B cell (primary cell): Measurements from ENCODE around the gene NATD1. TPM values are rescaled to one million over a fixed set of nuclear protein-coding genes. Genes with fewer than 3 reads are reported as not detected.
A peak's percentile ranks its signal among the peaks of the same experiment; 100 is the strongest.

Source experiments
- ATAC-seq: fragments of 200-7000 bp; cut with Tn5 transposase; one replicate; pipeline ENCODE4 v1.10.0; 2021; ENCODE audit warnings: low read depth, mild to moderate bottlenecking, moderate number of reproducible peaks, moderate library complexity
- CTCF ChIA-PET: fragments of 350-600 bp; sonication (Branson Sonifier 250); formaldehyde crosslinking; loops from one replicate; lab custom pipeline; 2021; ENCODE audit warnings: antibody characterized with exemption, inconsistent platforms; lab: Charles Lee
- POLR2A ChIA-PET: fragments of 350-600 bp; sonication (Branson Sonifier 250); formaldehyde crosslinking; loops from one replicate; lab custom pipeline; 2021; ENCODE audit warnings: antibody characterized with exemption; lab: Charles Lee
- DNase-seq: peaks from one replicate; pipeline ENCODE4 v3.0.0; 2013
- H2AFZ ChIP-seq: 2 replicates; pipeline ENCODE4 v1.6.1; 2012; ENCODE audit warnings: mild to moderate bottlenecking, low read depth, low read length; ENCODE audit not compliant: insufficient read depth, poor library complexity, severe bottlenecking
- H3K27ac ChIP-seq, 2 donors: 1 replicate in 1 of 2; 2 replicates in 1 of 2; pipeline ENCODE4 v1.5.1; 2012 to 2013; ENCODE audit warnings: low read length in 2 of 2, mild to moderate bottlenecking in 2 of 2, moderate library complexity in 1 of 2
- H3K27me3 ChIP-seq, 4 experiments: fragments of 200-600 bp in 1 of 4; sonication (generic) in 1 of 4; replicated peaks in 1 of 4; 1 replicate in 2 of 4; 2 replicates in 2 of 4; pipeline versions ENCODE4 v1.6.1 to v1.7.0; 2013 to 2016; ENCODE audit warnings: low read length in 3 of 4, mild to moderate bottlenecking in 2 of 4, mixed read lengths in 1 of 4, moderate library complexity in 1 of 4; ENCODE audit not compliant: insufficient read depth in 4 of 4, control insufficient read depth in 3 of 4; ENCODE audit errors: control extremely low read depth in 1 of 4
- H3K36me3 ChIP-seq, 2 experiments: replicated peaks in 1 of 2; 1 replicate in 1 of 2; 2 replicates in 1 of 2; pipeline versions ENCODE4 v1.6.1 to v1.7.1; 2013; ENCODE audit warnings: low read length in 1 of 2; ENCODE audit not compliant: insufficient read depth in 2 of 2, control insufficient read depth in 1 of 2; ENCODE audit errors: control extremely low read depth in 1 of 2, extremely low read depth in 1 of 2
- H3K4me1 ChIP-seq, 2 donors: fragments of 200-600 bp in 1 of 2; sonication (generic) in 1 of 2; 1 replicate in 1 of 2; 2 replicates in 1 of 2; pipeline versions ENCODE4 v1.5.1 to v1.6.1; 2013 to 2017; ENCODE audit warnings: low read length in 2 of 2; ENCODE audit not compliant: control insufficient read depth in 2 of 2, insufficient read depth in 2 of 2
- H3K4me2 ChIP-seq: replicated peaks from 2 replicates; pipeline ENCODE3; 2012; ENCODE audit warnings: mild to moderate bottlenecking, low read depth, low read length; ENCODE audit not compliant: poor library complexity, severe bottlenecking
- H3K4me3 ChIP-seq, 5 experiments: fragments of 200-600 bp in 1 of 5; sonication (generic) in 1 of 5; 1 replicate in 3 of 5; 2 replicates in 2 of 5; pipeline versions ENCODE4 v1.5.1 to v1.7.0; 2011 to 2016; ENCODE audit warnings: low read length in 4 of 5, mild to moderate bottlenecking in 4 of 5, low read depth in 2 of 5, control low read depth in 1 of 5, moderate library complexity in 1 of 5; ENCODE audit not compliant: insufficient read depth in 1 of 5; ENCODE audit errors: control extremely low read depth in 1 of 5, extremely low read depth in 1 of 5
- H3K79me2 ChIP-seq: fragments of 200-600 bp; sonication (generic); one replicate; pipeline ENCODE4 v1.6.0; 2016; ENCODE audit warnings: low read length; ENCODE audit not compliant: control insufficient read depth, insufficient read depth
- H3K9ac ChIP-seq: fragments of 200-600 bp; sonication (generic); 2 replicates; pipeline ENCODE4 v1.6.1; 2017; ENCODE audit warnings: mild to moderate bottlenecking, low read length, moderate library complexity
- H3K9me3 ChIP-seq, 3 donors: one replicate each; pipeline versions ENCODE4 v1.6.1 to v1.7.1; 2013; ENCODE audit warnings: low read length in 2 of 3; ENCODE audit not compliant: control insufficient read depth in 2 of 3, insufficient read depth in 1 of 3; ENCODE audit errors: control extremely low read depth in 1 of 3
- H4K20me1 ChIP-seq: 2 replicates; pipeline ENCODE4 v1.6.0; 2012; ENCODE audit warnings: mild to moderate bottlenecking, low read length; ENCODE audit not compliant: insufficient read depth, control insufficient read depth, poor library complexity, severe bottlenecking
- H3K27ac Mint-ChIP-seq: one replicate; pipeline ENCODE4 v1.8.0; 2021; ENCODE audit warnings: mixed read lengths
- H3K27me3 Mint-ChIP-seq: one replicate; pipeline ENCODE4 v1.8.0; 2021; ENCODE audit warnings: mixed read lengths
- H3K4me1 Mint-ChIP-seq: one replicate; pipeline ENCODE4 v1.8.0; 2021; ENCODE audit warnings: mixed read lengths
- H3K4me3 Mint-ChIP-seq: one replicate; pipeline ENCODE4 v1.8.0; 2021; ENCODE audit warnings: mixed read lengths
- H3K9me3 Mint-ChIP-seq: one replicate; pipeline ENCODE4 v1.8.0; 2022; ENCODE audit warnings: mixed read lengths; ENCODE audit not compliant: insufficient read depth
- CTCF ChIP-seq: fragments of 200-600 bp; IDR thresholded peaks from one replicate; pipeline ENCODE4 v1.8.0; 2022; ENCODE audit warnings: antibody characterized with exemption, mild to moderate bottlenecking
- EZH2 ChIP-seq: IDR thresholded peaks from 2 replicates; pipeline ENCODE4 v1.6.1; 2012; ENCODE audit warnings: borderline replicate concordance, low read depth, mild to moderate bottlenecking, moderate library complexity, low read length; ENCODE audit not compliant: insufficient read depth, poor library complexity, severe bottlenecking
- WGBS: methylation state at CpG from one replicate; pipeline ENCODE4 v1.1.5; 2013; ENCODE audit warnings: missing lambda C conversion rate; ENCODE audit not compliant: insufficient coverage; 5-methylcytosine and 5-hydroxymethylcytosine counted together
- intact Hi-C: fragments of 100-400 bp; cut with micrococcal nuclease; formaldehyde crosslinking; loops from one replicate; pipeline ENCODE4 v1.10.0; 2022
- polyA plus RNA-seq: library from polyadenylated mRNA; depleted of rRNA; stranded (reverse); fragments of >200 nt; gene quantifications from 2 replicates; pipeline ENCODE4 v1.2.3, GENCODE V29; 2012
- total RNA-seq, 2 donors: library from RNA; stranded (reverse); fragments of 120-200 nt in 1 of 2; gene quantifications; 1 replicate in 1 of 2; 2 replicates in 1 of 2; pipeline versions ENCODE4 v1.2.3 to v1.2.4, GENCODE V29; 2013 to 2022

The NATD1 gene
- total and polyA plus RNA-seq, 2 donors (not counting 1 experiment from before 2014, with no cell fraction given), result 2.0 to 6.7 TPM

- Histone ChIP-seq H3K27me3 (no peaks in the 10 kb centered on the region), H4K20me1 (peaks cover 86% of the 10 kb centered on the region), H3K79me2 (peaks cover 93% of the 10 kb centered on the region), H3K9ac (no peak overlapping the region), H2AFZ (no peak overlapping the region), H3K27ac (no peak overlapping the region), H3K4me1 (peaks cover 32 to 46% of the 10 kb centered on the region in 2 donors), H3K4me2 (no peak overlapping the region), H3K36me3 (peaks cover 0 to 18% of the 10 kb centered on the region in 2 experiments), H3K4me3 (no peak overlapping the region), H3K9me3 (peaks cover 0 to 24% (median 0%) of the 10 kb centered on the region in 3 donors)
- no peak for TF ChIP-seq CTCF
- TF ChIP-seq EZH2, result no peak
- intact Hi-C loops, result no loop called here
- H3K4me1 Mint-ChIP-seq, result peaks cover 68% of the 10 kb centered on the region
- POLR2A ChIA-PET, result no interaction called here
- peak overlapping the region; percentile 26 for H3K27ac Mint-ChIP-seq
- DNase-seq, result no peak
- H3K9me3 Mint-ChIP-seq, result no peaks in the 10 kb centered on the region
- no peak for ATAC-seq
- WGBS, result 83% methylated on average over 10 of the region's 10 CpGs
- H3K4me3 Mint-ChIP-seq, result no peak overlapping the region
- no peaks in the 10 kb centered on the region for H3K27me3 Mint-ChIP-seq
- CTCF ChIA-PET, result interaction anchor here (1.2 kb wide), 1 partner anchor 11 kb away, joined by 4 read pairs; no protein-coding TSS in a partner anchor
Measured at GRCh38 chr17:21291357-21291756, 38.1 kb upstream of the NATD1 start.

GRCh38 chr17:21289902-21290571 is 36.8 kb upstream of the NATD1 start:
- peaks cover 0 to 19% (median 0%) of the 10 kb centered on the region in 3 donors for H3K9me3 ChIP-seq
- ChIA-PET CTCF (interaction anchor here (1.2 kb wide), 2 partner anchors 10 to 12 kb away, joined by 3 to 4 read pairs; no protein-coding TSS in a partner anchor), POLR2A (no interaction called here)
- H3K27ac ChIP-seq, result peak overlapping the region; percentile 19 to 95
- peak overlapping the region; percentile 90 for H3K4me2 ChIP-seq
- Mint-ChIP-seq H3K27ac (peak overlapping the region; percentile 99), H3K9me3 (no peaks in the 10 kb centered on the region), H3K27me3 (no peaks in the 10 kb centered on the region), H3K4me3 (peak overlapping the region; percentile 52), H3K4me1 (peaks cover 75% of the 10 kb centered on the region)
- peaks cover 0 to 18% of the 10 kb centered on the region in 2 experiments for H3K36me3 ChIP-seq
- ATAC-seq, result no peak
- DNase-seq, result no peak
- peaks cover 94% of the 10 kb centered on the region for H3K79me2 ChIP-seq
- peaks cover 85% of the 10 kb centered on the region for H4K20me1 ChIP-seq
- H3K4me1 ChIP-seq, result peaks cover 37 to 58% of the 10 kb centered on the region in 2 donors
- 73% methylated on average over 17 of the region's 18 CpGs for whole genome bisulfite sequencing
- no peaks in the 10 kb centered on the region for H3K27me3 ChIP-seq
- intact Hi-C loops, result loop anchor here (2.0 kb wide), 1 partner anchor 21 kb away; no protein-coding TSS in a partner anchor
- no peak overlapping the region for H3K9ac ChIP-seq
- H2AFZ ChIP-seq, result no peak overlapping the region
- no peak overlapping the region for H3K4me3 ChIP-seq
- TF ChIP-seq CTCF (no peak), EZH2 (no peak)
